NB4 (cell line): Measurements from ENCODE around the gene LAMTOR2.

Experiments
- POLR2A ChIP-seq: IDR thresholded peaks from 2 replicates; pipeline ENCODE4 v1.6.1; 2011; ENCODE audit warnings: mild to moderate bottlenecking; ENCODE audit not compliant: insufficient read length; ENCODE audit errors: extremely low read depth
- TF ChIP-seq, protein P1 (sequence below): IDR thresholded peaks from one replicate; pipeline ENCODE4 v1.5.1; 2012; ENCODE audit warnings: low read depth, low read length
- TF ChIP-seq, protein P2 (sequence below): IDR thresholded peaks from 2 replicates; pipeline ENCODE4 v1.6.1; 2011; ENCODE audit warnings: low read depth, low read length

DNA sequence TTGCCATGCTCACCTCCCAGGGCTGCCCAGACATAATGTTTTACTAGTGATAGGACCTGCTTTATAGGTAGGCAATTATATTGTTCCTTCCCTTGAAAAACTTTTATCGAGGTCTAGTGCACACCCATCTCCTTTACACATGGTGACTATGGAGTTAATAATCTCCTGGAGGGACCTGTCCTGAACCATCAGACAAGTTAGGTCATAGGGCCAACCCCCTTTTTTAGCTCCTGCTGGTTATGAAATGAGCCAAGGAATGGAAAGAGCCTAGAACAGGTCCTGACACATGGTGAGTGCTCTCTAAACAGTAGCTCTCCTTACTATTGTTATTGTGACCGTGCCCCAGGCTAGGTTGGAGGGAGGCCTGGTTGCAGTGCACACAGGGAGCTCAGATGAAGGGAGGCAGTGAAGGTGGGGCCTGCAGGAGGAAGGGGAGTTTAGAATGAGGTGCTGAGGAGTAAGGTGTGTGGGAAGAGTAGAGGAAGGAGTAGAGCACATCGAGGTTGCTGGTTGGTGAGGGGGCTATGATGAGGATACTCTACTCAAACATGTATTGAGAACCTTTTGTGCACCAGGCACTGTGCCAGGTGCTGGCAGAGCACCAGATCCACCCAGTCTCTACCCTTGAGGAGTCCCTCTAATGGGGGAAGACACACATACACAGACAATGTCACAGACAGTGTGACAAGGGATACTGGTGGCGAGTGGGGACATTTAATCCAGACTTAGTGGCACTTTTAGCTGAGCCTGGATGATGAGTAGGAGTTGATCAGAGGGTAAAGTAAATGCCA, 45.8 kb downstream of the LAMTOR2 start:
- TF ChIP-seq, protein P1, sequence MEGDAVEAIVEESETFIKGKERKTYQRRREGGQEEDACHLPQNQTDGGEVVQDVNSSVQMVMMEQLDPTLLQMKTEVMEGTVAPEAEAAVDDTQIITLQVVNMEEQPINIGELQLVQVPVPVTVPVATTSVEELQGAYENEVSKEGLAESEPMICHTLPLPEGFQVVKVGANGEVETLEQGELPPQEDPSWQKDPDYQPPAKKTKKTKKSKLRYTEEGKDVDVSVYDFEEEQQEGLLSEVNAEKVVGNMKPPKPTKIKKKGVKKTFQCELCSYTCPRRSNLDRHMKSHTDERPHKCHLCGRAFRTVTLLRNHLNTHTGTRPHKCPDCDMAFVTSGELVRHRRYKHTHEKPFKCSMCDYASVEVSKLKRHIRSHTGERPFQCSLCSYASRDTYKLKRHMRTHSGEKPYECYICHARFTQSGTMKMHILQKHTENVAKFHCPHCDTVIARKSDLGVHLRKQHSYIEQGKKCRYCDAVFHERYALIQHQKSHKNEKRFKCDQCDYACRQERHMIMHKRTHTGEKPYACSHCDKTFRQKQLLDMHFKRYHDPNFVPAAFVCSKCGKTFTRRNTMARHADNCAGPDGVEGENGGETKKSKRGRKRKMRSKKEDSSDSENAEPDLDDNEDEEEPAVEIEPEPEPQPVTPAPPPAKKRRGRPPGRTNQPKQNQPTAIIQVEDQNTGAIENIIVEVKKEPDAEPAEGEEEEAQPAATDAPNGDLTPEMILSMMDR = no peak
- TF ChIP-seq, protein P2, sequence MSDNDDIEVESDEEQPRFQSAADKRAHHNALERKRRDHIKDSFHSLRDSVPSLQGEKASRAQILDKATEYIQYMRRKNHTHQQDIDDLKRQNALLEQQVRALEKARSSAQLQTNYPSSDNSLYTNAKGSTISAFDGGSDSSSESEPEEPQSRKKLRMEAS = no peak
- no peak for TF ChIP-seq POLR2A
